ENCODE results near the gene COL9A1. TPM values are rescaled to one million over a fixed set of nuclear protein-coding genes. Genes with fewer than 3 reads are reported as not detected.

The COL9A1 gene
- total RNA-seq, 1 donor from 2014 or later = 8.1 TPM

DNA sequence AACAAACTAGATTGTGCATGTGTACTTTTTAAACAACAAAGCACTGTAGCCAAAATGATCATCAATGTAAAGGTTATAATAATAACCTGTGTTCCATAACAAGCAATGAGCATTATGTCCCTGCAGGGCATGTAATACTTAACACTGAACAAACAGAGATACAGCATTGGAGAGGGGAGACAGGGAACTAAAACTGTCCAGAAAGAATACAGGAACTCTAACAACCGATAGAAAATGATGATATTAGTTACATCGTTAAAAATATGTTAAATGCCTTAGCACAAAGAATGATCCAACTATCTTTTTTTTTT, 80.5 kb downstream of the COL9A1 start:
- DNase-seq (ENCODE audit: low spot score, unreplicated experiment) = no peak
- Mint-ChIP-seq H3K4me3 (ENCODE audit: low read depth) (no peak overlapping the region), H3K36me3 (ENCODE audit: insufficient read depth) (no peaks in the 10 kb centered on the region), H3K27ac (no peak overlapping the region), H3K9me3 (ENCODE audit: low read depth) (no peaks in the 10 kb centered on the region), H3K4me1 (ENCODE audit: low read depth) (peaks cover 9% of the 10 kb centered on the region), H3K27me3 (no peaks in the 10 kb centered on the region)
- TF ChIP-seq, protein P1, sequence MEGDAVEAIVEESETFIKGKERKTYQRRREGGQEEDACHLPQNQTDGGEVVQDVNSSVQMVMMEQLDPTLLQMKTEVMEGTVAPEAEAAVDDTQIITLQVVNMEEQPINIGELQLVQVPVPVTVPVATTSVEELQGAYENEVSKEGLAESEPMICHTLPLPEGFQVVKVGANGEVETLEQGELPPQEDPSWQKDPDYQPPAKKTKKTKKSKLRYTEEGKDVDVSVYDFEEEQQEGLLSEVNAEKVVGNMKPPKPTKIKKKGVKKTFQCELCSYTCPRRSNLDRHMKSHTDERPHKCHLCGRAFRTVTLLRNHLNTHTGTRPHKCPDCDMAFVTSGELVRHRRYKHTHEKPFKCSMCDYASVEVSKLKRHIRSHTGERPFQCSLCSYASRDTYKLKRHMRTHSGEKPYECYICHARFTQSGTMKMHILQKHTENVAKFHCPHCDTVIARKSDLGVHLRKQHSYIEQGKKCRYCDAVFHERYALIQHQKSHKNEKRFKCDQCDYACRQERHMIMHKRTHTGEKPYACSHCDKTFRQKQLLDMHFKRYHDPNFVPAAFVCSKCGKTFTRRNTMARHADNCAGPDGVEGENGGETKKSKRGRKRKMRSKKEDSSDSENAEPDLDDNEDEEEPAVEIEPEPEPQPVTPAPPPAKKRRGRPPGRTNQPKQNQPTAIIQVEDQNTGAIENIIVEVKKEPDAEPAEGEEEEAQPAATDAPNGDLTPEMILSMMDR (IDR thresholded peaks at IDR 0.05; ENCODE audit: unreplicated experiment) = no peak

DNA sequence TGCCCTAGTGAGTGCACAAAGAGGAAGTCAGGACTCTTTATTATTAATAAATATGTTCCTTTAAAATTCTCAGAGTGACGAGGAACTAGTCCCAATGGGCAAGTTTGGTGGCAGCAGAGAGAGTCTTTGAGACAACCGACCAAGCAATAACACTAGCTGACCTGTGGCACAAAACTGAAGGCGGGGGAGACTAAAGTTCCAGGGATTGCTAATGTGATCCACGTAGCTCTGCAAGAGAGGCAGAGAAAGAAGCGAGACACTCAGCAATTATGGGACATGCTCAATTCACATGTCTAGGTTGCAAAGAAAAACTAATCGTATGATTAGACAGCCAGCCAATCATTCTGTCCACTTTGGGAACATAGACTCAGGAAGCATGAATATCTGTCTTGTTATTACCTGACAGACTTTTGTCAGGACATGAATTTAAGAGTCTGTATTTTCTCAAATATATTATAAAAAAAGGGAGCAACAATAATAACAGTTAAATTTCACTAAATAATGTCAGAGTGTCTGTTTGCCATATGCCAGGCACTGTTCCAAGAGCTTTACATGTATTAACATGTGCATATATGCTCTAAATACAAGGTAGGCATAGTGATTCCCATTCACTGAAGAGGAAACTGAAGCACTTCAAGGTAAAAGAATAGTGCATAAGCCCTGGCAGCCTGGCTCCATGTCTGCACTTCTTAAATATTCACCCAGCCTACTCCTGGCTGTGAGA, 81.0 kb downstream of the COL9A1 start:
- DNase-seq (ENCODE audit: low spot score, unreplicated experiment) = no peak
- Mint-ChIP-seq H3K4me3 (ENCODE audit: low read depth) (no peak overlapping the region), H3K9me3 (ENCODE audit: low read depth) (no peaks in the 10 kb centered on the region), H3K27ac (no peak overlapping the region), H3K36me3 (ENCODE audit: insufficient read depth) (no peaks in the 10 kb centered on the region), H3K27me3 (no peaks in the 10 kb centered on the region), H3K4me1 (ENCODE audit: low read depth) (peaks cover 9% of the 10 kb centered on the region)
- TF ChIP-seq, protein P1 (IDR thresholded peaks at IDR 0.05; ENCODE audit: unreplicated experiment) = no peak

DNA sequence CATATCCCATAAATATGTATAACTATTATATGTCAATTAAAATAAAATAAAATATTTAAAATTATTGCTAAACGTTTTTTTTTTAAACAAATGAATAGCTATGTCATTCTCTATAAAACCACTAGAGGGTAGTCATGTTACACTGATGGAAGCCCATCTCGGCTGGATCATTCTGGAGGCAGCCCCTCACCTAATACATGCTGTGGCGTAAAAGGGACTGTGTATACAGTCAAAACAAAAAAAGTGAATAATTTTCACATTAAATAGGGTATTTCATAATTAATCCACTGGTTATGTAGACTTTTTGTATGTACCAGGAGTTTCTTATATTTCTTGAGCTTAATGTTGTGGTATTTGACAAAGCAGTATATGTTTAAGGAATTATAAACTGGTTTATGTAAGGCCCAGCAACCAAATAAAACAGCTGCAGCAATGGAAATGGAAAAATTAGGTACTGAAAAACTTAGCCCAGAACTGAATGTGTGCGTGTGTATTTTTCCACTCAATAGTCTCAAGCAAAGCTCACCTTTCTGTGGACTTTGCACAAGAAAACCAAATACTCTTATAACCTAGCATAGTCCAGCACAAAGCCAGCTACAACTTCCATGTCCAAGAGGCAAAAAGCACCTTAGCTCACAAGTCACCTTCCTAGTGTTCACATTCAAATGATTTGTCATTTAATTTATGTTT, 81.7 kb downstream of the COL9A1 start:
- Mint-ChIP-seq H3K4me3 (ENCODE audit: low read depth) (no peak overlapping the region), H3K27me3 (no peaks in the 10 kb centered on the region), H3K27ac (no peak overlapping the region), H3K36me3 (ENCODE audit: insufficient read depth) (no peaks in the 10 kb centered on the region), H3K9me3 (ENCODE audit: low read depth) (no peaks in the 10 kb centered on the region), H3K4me1 (ENCODE audit: low read depth) (peaks cover 9% of the 10 kb centered on the region)
- TF ChIP-seq, protein P1 (IDR thresholded peaks at IDR 0.05; ENCODE audit: unreplicated experiment) = peak; percentile 88
- DNase-seq (ENCODE audit: low spot score, unreplicated experiment) = no peak

DNA sequence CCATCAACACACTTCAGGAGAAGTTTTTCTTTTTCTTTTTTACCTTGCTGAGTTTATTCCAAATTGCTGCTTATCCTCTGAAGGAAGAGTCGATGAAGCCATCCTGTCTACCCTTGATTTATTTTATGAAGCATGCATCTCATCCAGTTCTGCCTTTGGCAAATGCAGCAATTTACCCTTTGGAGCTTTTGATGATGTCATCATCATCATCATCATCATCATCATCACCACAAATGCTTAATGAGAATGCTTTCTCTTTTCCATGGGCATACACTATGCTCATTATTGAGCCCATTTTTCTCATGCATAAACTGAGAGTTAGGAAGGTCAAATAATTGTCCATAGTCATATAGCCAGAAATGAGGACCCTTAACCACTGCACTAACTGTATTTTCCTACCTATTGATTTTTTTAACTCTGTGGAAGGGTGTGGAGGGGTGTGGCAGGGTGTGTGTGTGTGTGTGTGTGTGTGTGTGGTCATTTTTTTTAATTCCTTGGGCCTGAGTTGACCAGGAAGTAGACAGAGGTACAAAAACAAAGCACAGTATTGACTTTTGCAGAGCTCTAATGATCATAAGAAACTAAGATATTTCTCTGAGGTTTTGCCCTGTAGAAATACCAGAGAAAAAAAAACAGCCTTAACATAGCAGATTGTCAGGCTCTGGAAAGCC, 82.8 kb downstream of the COL9A1 start:
- TF ChIP-seq, protein P1 (IDR thresholded peaks at IDR 0.05; ENCODE audit: unreplicated experiment) = no peak
- H3K27ac Mint-ChIP-seq = no peak overlapping the region
- H3K27me3 Mint-ChIP-seq = no peaks in the 10 kb centered on the region
- no peaks in the 10 kb centered on the region for H3K36me3 Mint-ChIP-seq (ENCODE audit: insufficient read depth)
- H3K4me1 Mint-ChIP-seq (ENCODE audit: low read depth) = peaks cover 6% of the 10 kb centered on the region
- H3K4me3 Mint-ChIP-seq (ENCODE audit: low read depth) = no peak overlapping the region
- DNase-seq (ENCODE audit: low spot score, unreplicated experiment) = no peak
- no peaks in the 10 kb centered on the region for H3K9me3 Mint-ChIP-seq (ENCODE audit: low read depth)

DNA sequence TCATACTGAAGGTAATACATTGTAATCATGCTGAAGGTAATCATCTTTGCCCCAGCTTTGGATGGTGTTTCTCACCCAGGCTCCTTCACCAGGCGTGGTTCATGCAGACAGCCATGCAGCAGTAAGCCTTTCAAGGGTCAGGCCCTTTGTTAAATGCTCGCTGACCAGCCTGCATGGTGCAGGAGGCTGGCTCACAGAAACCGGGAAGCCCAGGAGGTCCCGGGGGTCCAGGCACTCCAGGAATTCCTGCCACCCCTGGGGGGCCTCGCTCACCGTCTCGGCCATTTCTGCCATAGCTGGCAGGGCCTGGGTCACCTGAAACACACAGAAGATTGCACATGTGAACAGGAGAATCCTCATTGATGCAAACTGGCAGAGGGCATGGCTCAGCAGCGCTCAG, 86.1 kb downstream of the COL9A1 start:
- Mint-ChIP-seq H3K4me3 (ENCODE audit: low read depth) (no peak overlapping the region), H3K36me3 (ENCODE audit: insufficient read depth) (no peaks in the 10 kb centered on the region), H3K27me3 (no peaks in the 10 kb centered on the region), H3K27ac (no peak overlapping the region), H3K4me1 (ENCODE audit: low read depth) (peaks cover 8% of the 10 kb centered on the region), H3K9me3 (ENCODE audit: low read depth) (no peaks in the 10 kb centered on the region)
- DNase-seq (ENCODE audit: low spot score, unreplicated experiment) = no peak
- TF ChIP-seq, protein P1 (IDR thresholded peaks at IDR 0.05; ENCODE audit: unreplicated experiment) = no peak

Measured in progenitor cell of endocrine pancreas (in vitro differentiated cells).